Dermis microvascular lymphatic vessel endothelial cell (primary cell): ENCODE measurements around the gene FHIT. TPM values are rescaled to one million over a fixed set of nuclear protein-coding genes. Genes with fewer than 3 reads are reported as not detected.

Source experiments
- DNase-seq, 2 donors: peaks; one replicate each; pipeline versions ENCODE4 v3.0.0 to v3.0.0-alpha.2; 2010; ENCODE audit warnings: low read depth in 2 of 2
- total RNA-seq: library from RNA; depleted of rRNA; stranded (reverse); fragments of >200 nt; gene quantifications from 2 replicates; pipeline ENCODE4 v1.2.1, GENCODE V29; 2014

The FHIT gene
- total RNA-seq, 1 donor from 2014 or later: 0.51 TPM

DNA sequence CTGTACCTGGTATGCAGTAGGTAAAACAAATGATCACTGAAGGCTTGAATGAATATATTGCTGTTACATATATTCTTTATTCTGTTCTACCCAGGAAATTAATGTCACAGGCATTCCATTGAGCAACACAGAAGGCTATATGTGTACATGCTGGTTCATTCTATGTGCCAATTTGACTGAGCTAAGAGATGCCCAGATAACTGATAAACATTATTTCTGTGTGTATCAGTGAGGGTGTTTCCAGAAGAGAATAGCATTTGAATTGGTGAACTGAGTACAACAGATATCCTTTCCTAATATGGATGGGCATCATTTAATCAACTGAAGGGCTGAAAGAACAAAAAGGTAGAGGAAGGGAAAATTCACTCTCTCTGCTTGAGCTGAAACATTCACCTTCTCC lies 886.8 kb downstream of the FHIT start:
- no peak for DNase-seq

DNA sequence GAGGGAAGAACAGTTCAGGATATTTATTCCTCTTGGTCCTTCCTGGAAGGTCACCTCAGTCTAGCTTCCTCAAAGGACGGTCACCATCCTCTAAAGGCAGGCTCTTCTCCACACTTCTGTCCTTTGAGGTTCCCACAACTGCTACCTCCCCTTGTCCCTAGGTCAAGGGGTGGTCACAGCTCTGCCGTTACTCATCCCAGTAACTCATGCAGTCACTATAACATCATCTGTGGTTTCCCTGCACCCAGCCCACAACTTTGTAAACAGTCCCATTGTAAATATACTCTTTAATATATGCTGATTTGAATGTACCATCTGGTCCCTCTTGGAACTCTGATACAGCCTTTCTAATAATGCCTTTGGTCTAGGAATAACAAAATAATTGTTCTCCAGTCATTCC lies 887.4 kb downstream of the FHIT start:
- DNase-seq: no peak

DNA sequence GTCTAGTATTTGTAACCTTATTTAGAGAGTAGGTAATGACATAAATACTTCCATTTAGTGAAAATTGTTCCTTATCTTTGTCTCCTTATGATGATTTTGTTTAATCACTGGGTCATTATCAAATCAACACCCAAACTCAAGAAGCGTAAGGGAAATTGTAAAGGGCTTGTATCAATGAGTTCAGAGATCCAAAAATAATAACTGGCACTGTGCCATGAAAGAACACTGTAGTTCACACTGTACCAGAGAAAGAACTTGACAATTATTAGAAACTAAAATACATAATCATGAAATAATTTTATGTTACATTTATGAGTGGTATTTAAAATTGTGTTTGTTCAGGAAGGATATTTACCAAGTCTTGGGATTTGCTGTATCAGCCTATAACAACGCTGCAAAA lies 895.4 kb downstream of the FHIT start:
- DNase-seq: no peak

DNA sequence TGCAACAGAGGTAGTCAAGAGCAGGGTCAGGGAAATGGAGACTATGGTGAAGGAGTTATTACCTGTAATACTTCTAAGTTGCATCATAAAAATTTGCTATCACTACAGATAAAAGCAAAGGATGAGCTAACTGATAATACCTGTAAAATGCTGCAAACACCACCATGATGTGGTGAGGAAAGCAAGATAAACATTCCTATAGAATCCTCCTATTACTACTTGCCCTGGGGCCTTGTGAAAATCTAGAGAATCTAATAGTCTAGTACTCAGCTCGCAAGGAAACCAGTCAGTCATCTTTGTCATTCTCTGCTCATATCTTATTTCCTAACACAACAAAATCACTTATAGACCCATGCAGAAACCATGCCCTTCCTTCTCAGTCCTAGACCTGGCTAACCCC lies 899.8 kb downstream of the FHIT start:
- no peak for DNase-seq

DNA sequence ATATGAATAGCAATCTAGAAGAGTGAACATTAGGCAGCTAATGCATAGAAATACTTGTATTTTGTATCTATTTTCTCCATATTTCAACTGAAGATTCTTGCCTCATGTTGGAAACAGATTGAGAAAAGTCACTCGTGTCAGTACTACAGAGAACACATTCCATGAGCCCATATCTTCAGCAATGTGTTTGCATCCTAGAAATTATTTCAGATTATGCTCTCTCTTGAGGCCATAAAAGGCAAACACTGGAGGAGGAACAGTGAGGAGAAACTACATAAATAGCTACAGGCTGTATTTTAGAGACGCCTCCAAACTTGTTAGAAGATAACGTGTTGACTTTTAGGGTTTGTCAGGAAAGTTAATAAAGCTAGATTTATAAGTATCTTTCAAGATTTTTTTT lies 906.9 kb downstream of the FHIT start:
- no peak for DNase-seq

DNA sequence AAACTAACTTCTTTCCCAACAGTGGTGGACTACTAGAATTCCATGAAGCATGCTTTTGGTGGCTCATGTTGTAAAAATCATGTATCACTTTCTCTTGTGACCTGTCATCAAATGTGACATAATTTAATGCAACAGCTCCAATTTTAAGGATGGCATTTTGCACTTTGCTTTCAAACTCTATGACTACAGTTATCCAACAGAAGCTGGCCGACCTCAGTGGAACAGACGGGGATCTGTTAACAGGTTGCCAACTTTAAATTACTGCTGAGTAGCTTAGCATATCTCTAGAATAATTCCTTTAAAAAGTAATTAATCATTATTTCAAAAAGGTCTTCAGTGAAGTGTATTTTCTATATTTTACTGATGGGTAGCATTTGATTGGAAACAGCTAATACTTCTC lies 907.4 kb downstream of the FHIT start:
- DNase-seq: no peak

DNA sequence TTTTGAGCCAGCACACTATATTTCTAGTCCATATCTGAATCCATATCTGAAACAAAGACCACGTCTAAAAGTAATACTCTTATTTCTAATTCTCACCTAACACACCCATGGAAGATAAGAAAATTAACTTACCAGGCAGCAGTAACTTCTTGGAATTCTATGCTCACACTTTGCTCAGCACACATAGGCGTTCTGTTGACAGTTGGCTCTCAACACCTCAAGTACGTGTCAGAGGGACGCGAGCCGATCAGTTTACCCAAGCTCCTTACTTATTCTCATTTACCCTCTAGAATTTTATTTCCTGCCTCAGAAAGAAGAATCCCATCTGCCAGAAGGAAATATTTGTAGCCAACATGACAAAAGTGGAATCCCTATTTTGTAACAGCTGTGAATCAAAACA lies 911.9 kb downstream of the FHIT start:
- DNase-seq: no peak

DNA sequence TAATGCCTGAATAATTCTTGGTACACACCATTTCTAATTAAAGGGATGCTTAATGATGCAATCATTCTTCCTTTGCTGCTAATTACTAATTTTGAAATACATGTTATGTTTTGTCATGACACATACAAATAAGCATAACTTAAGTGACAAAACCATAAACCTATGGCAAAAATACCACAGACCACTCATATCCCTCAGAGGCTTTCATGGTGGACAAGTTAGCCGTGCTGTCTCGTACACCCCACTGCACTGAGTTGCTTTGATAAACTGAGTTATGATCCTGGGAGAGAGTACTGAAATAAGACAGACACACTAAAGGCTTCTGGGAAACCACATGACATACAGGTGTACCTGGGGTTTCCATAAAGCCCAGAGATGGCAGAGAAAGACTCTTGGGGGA lies 913.8 kb downstream of the FHIT start:
- DNase-seq: no peak

DNA sequence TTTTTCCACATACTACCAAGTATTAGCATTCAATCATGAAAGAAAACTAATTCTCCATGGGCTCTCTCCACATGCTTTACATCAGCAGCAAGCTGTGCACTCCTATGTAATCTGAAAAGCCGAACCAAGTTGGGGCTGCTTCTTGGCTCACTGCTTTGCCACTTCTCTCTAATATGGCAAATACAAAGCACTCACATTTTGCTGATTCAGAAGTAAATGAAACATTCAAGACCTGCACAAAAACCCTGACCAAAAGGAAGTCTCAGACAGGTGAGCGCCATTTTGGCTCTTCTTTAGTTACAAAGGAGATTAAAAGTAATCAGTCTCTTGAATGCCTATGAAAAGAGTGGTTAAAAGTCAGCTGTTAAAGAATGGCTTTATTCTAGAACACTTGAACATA lies 915.2 kb downstream of the FHIT start:
- DNase-seq: no peak

DNA sequence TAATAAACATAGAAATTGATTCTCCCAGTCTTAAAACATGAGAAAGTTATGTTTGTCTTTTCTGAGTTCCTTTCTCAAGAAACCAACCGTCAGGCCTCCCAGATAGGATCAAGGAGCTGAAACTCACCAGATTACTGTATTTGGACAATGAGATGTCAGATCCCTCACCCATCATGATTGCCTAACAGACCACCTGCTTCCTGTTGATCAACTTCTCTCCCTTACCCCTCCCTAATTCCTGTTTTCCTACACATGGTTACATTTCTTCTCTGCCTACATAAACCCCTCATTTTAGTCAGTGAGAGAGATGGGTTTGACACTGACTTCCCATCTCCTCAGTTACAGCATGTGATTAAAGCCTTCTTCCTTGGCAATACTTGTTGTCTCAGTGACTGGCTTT lies 917.5 kb downstream of the FHIT start:
- DNase-seq: no peak

DNA sequence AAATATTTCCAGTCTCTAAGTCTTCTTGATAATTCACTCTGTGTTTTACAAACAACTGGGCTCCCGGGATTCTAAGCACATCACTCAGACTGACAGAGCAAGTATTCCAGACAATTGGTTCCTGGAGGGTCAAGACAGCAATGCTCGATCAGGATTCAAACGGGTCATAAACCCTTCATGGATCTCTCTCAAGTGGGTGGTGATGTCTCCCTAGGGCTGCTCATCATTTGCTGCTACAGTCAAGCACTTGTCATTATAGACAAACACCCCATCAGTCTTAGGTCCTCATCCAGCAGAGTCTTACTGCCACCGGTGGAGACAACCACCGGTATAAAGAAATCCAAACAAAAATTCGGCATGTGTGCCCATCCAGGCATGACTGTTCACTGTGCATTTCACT lies 921.1 kb downstream of the FHIT start:
- DNase-seq: no peak

DNA sequence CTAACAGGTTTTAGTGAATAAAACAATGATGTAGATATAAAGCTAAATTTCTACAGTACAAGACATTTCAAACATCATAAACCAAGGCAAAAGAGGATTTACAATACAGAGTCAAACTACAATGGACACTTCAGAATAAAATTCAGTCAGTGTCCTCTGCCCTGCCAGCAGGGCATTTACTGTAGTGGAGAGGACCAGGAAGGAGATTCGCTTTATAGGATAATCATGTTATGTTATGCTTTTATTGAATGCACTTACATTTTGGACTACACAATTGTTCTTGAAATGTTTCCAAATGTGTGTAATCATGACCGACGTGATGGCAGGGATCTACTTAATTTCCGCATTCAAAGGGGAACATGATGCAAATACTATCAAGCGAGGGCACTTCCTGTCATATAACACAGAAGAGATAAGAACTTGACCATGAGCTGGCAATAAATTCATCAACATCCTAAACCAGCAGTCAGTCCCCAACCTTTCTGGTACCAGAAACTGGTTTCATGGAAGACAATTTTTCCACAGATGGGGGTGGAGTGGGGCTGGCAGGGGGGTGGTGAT lies 925.6 kb downstream of the FHIT start:
- DNase-seq: no peak

DNA sequence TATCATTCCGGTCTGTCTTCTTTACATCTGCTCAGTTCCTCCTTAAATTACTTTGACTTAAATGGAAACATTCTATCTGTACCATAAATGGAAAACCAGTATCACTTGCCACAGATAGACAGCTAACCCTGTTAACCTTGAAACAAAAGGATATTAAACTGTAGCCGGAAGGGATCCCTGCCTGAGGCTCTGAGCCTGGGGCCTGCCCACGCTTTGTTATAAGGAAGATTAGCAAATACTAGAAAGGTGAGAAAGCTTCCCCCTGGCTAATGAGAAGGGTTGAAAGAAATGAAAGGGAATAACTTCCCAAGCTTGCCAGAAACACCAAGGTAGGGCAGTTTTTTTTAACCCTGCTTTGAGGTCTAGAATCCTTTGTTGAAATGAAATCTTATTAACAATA lies 927.6 kb downstream of the FHIT start:
- no peak for DNase-seq

DNA sequence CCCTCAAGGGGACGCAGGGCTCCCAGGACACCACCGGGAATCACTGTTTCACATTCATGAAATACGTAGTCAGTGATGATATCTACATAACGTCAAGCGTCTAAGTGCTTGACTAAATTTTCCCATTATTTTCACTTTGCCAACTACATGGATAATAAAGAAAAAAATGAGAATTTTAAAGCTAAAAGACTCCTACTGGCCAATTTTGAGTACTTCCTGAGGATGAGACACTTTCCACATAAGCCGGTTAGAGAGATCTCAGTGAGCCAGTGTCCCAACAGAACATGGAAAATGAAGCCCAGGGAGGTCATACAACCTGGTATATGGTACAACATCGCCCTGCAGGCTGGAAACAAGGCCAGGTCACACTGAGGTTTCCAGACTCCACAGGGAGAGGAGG lies 928.1 kb downstream of the FHIT start:
- DNase-seq: no peak

DNA sequence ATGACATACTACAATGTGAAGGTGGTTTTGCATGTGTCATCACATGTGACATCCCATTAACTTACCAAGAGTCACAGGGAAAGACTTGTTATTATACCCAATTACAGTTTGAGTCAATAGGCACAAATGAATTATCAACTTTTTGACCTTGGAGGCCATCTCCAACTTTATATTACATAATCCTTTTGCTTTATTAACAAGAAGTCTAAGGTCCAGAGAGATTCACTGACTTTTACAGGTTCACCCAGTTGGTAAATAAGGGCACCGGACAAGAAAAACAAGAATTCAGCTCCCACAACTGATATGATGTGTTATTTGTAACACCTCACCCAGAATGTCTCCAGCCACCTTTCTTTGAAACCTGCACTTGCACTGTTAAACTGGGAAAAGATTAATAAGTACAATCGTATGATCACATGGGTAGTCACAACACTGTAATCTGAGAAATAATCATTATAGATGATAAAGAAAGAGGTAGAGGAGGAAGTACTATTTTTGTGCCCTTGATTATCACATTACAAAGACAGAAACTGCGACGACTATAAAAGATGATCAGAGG lies 928.9 kb downstream of the FHIT start:
- DNase-seq: no peak

DNA sequence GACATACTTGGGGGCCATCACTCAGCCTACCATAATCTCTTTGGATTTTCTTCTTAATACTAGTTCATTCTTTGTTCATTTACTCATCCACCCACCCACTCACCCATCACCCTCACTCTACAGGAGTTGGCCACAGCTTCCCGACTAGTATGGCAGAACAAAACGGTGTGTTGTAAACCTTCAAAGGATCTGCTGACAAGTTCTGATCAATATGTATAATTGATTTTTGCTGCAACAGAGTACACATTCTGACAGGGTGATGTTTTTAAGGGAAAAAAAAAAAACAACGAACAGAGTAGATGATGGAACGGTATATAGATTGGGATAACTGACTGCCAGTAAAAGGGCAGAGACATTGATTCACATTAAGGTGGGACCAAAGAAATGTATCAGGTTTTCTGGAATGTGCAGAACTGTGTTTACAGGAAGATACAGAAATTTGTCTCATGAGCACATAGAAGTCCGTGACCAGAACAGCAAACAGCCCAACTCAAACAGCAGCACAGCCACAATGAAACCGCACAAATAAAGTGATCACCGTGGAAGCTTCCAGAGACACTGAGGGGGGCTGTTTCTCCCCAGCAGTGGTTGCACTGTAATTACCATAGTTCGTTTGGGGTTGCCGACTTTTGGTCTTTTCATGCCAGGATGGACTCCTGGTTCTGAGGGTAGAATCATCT lies 931.9 kb downstream of the FHIT start:
- no peak for DNase-seq

DNA sequence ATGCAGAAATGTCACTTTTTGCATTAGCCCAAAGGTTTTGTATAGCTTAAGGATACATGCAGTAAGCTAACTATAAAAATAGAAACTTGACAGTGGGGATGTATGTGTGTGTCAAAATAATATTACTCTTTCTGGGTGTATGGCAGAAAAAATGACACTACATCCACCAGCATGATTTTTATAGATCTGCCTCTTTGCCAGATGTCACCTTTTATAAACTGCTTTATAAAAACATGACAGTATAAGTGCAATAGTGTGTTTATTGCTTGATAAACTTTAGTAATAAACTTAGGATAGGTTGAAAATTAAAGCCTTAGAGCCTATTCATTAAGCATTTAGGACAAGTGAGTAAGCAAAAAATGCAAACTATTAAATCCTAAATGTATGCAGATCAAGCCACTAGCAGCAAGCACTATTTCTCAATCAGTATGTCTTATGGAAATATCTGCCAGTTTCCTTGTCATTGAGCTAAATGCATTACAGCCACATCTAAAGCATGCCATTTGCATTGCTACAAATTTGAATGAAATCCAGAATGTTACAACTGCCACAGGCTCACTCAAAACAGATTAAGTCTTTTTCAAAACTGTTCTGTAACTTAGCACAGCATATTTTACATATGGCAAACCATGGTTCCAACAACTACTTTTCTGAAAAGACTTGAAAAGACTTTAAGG lies 935.0 kb downstream of the FHIT start:
- no peak for DNase-seq

DNA sequence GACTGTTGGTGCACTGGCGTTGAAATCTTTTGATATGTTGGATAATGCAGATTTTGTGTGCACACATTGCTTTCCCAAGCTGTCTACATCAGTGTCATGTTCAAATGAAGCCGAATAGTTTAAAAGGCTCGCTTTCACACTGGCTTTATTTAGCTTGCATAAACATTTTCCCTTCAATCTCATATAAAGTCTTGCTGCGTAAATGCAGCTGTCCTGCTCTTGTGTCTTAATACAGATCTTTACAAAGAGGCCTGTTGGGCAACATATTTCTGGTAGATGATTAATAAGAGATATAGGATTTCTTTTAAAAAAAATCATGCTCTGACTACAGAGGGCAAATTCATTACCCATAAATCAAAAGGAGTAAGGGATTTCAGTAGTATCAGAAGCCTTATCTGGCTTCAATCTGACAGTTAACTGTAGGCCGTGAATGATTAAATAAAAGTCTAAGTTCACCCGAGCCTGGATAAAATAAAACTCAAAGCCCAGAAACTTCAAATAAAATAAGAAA lies 937.2 kb downstream of the FHIT start:
- DNase-seq: no peak

DNA sequence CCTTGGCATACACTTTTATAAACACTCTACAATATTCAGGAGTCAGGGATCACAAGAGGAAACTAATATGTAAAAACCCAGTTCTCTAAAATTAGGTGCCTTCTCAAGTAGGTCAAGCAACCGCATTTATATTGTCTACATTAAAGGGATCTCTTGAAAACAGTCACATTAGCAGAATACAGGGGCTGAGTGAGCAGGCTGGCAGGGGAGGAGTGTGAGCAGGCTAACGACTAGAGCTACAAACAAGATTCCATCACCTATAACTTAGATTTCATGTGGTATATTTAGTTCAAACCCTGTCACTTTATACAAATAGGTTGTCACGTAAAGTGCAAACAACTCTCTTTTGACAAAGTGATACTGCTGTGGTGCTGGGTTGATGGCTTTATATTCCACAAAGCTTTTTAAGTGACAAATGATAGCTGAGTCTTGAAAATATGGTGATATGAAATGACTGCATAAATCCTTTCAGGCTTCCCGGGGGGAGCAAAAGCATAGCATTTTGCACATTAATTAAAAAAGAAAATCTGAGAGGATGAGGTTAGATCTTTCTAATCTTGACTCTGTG lies 937.9 kb downstream of the FHIT start:
- DNase-seq: no peak

DNA sequence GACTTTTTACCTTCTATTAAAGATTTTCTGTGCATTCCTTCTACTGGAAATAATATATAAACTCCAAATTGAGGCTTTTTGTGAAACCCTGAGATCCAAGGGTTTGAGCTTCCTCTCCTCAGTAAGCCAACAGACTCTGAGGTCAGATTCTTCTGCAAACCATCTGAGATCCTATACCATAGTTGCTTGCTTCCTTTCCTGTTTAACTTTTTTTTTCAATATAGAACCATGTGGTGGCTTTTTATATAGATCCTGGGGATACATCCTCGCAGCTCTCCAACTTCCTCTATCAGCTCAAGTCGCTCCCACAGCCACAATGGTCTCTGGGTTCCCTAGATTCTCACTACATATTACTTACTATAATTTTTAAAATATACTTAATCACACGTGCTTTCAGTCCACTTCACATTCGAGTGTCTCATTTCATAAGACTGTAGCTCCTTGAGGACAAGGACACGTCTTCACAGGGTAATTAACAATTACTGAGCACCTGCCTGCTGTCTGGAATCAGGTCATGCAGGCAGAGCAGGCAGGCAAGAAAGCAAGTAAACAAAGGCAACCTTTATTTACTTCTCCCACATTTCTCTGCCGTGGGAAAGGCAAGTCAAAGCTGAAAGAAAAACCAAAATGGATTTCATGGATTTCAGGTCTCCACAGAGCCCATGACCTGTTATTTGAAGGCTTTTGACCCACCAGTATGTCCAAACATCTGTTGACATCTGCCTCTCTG lies 941.5 kb downstream of the FHIT start:
- no peak for DNase-seq

DNA sequence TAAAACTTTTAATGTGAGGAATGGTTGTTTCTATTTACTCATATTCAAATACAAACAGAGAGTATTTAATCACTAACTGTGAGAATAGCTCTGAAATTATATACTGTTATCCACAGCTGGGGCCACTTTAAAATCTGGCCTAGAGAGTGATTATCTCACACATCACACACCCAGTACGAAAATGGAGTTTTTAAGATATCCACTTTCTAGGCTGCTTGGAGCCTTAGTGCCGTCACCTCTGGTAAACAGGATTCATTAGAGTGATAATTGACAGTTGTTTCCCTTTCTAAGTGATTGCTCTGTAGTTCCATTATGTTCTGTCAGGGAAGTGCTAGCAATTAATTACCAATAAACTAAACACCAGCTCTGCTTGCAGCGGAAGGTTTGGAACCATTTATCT lies 942.4 kb downstream of the FHIT start:
- DNase-seq: no peak
